Ovary (tissue), 3 donors: ENCODE data around the gene PAK3.

Experiments
- POLR2A ChIP-seq: fragments of 450-650 bp; IDR thresholded peaks from one replicate; pipeline ENCODE4 v1.6.1; 2017; ENCODE audit warnings: antibody characterized with exemption, mild to moderate bottlenecking, moderate library complexity
- TF ChIP-seq, protein P1 (sequence below), 3 donors: fragments of 450-650 bp in 2 of 3; fragments of 200-600 bp in 1 of 3; IDR thresholded peaks; one replicate each; pipeline versions ENCODE4 v1.5.1 to v1.8.0; 2016 to 2022; ENCODE audit warnings: antibody characterized with exemption in 3 of 3, mild to moderate bottlenecking in 1 of 3
- donor health status: DM: no; HTN: no; CAD: no.

DNA sequence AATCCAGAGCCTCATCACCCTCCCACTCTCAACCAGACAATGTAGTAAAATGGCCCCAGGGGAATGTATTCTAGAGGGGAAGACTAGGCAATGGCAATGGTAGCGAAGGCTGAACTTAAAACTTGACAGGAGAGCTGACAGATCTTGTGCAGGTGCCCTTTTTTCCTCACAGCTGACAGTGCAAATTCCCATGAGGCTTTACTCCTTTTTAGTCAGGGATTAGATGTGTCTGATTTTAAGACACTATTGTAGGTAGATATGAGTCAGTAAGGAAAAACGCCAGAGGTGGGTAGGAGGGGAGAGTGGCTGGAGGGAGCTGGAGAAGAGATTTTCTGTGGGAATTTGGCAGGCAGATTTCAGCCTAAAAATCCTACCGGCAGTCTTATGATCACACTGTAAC lies 163.6 kb downstream of the PAK3 start:
- TF ChIP-seq, protein P1, sequence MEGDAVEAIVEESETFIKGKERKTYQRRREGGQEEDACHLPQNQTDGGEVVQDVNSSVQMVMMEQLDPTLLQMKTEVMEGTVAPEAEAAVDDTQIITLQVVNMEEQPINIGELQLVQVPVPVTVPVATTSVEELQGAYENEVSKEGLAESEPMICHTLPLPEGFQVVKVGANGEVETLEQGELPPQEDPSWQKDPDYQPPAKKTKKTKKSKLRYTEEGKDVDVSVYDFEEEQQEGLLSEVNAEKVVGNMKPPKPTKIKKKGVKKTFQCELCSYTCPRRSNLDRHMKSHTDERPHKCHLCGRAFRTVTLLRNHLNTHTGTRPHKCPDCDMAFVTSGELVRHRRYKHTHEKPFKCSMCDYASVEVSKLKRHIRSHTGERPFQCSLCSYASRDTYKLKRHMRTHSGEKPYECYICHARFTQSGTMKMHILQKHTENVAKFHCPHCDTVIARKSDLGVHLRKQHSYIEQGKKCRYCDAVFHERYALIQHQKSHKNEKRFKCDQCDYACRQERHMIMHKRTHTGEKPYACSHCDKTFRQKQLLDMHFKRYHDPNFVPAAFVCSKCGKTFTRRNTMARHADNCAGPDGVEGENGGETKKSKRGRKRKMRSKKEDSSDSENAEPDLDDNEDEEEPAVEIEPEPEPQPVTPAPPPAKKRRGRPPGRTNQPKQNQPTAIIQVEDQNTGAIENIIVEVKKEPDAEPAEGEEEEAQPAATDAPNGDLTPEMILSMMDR (IDR thresholded peaks at IDR 0.05), result no peak
- no peak for TF ChIP-seq POLR2A
